ENCODE results near the gene IGF1.

The IGF1 gene

GRCh38 chr12:102480406-102480805 is at the start of gene IGF1:
TSS of gene IGF1 (minus strand) at chr12:102480563. CDS start at chr12:102480381, 182 bp downstream.
- Histone ChIP-seq H2AFZ (ENCODE audit: low read depth, low read length) (no peak within 1 kb of the TSS), H3K9ac (ENCODE audit: low read depth, low read length) (no peak within 1 kb of the TSS), H3K36me3 (ENCODE audit: insufficient read depth, low read length) (no peaks in the 10 kb centered on the region), H3K27ac (ENCODE audit: low read length) (no peak within 1 kb of the TSS), H3K9me3 (ENCODE audit: insufficient read depth, low read length, severe bottlenecking) (no peaks in the 10 kb centered on the region), H3K4me2 (ENCODE audit: insufficient read depth, low read length) (no peak within 1 kb of the TSS), H3K27me3 (ENCODE audit: insufficient read depth, low read length, poor library complexity) (no peaks in the 10 kb centered on the region), H3K79me2 (ENCODE audit: insufficient read depth, low read length) (no peaks in the 10 kb centered on the region), H3K4me3 (ENCODE audit: low read depth in 1 of 2, low read length in 2 of 2) (no peak within 1 kb of the TSS), H4K20me1 (ENCODE audit: insufficient read depth, low read length) (no peaks in the 10 kb centered on the region), H3K4me1 (ENCODE audit: insufficient read depth, low read length) (peaks cover 13% of the 10 kb centered on the region)
- TF ChIP-seq, protein P1, sequence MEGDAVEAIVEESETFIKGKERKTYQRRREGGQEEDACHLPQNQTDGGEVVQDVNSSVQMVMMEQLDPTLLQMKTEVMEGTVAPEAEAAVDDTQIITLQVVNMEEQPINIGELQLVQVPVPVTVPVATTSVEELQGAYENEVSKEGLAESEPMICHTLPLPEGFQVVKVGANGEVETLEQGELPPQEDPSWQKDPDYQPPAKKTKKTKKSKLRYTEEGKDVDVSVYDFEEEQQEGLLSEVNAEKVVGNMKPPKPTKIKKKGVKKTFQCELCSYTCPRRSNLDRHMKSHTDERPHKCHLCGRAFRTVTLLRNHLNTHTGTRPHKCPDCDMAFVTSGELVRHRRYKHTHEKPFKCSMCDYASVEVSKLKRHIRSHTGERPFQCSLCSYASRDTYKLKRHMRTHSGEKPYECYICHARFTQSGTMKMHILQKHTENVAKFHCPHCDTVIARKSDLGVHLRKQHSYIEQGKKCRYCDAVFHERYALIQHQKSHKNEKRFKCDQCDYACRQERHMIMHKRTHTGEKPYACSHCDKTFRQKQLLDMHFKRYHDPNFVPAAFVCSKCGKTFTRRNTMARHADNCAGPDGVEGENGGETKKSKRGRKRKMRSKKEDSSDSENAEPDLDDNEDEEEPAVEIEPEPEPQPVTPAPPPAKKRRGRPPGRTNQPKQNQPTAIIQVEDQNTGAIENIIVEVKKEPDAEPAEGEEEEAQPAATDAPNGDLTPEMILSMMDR (IDR thresholded peaks at IDR 0.05; ENCODE audit: borderline replicate concordance, extremely low read depth, low read length, poor library complexity, severe bottlenecking): no peak
- TF ChIP-seq EZH2 (IDR thresholded peaks at IDR 0.05; ENCODE audit: borderline replicate concordance, low read depth, low read length, severe bottlenecking): no peak
- ATAC-seq (ENCODE audit: insufficient read depth, low read depth) (no peak), DNase-seq (no peak)

GRCh38 chr12:102528111-102528510 is 47.7 kb upstream of the IGF1 start:
- no peak for TF ChIP-seq EZH2 (IDR thresholded peaks at IDR 0.05; ENCODE audit: borderline replicate concordance, low read depth, low read length, severe bottlenecking)
- TF ChIP-seq, protein P1 (IDR thresholded peaks at IDR 0.05; ENCODE audit: borderline replicate concordance, extremely low read depth, low read length, poor library complexity, severe bottlenecking): no peak
- H4K20me1 ChIP-seq (ENCODE audit: insufficient read depth, low read length): no peaks in the 10 kb centered on the region
- H3K9me3 ChIP-seq (ENCODE audit: insufficient read depth, low read length, severe bottlenecking): no peaks in the 10 kb centered on the region
- H3K4me1 ChIP-seq (ENCODE audit: insufficient read depth, low read length): no peaks in the 10 kb centered on the region
- no peak overlapping the region for H2AFZ ChIP-seq (ENCODE audit: low read depth, low read length)
- no peak for ATAC-seq (ENCODE audit: insufficient read depth, low read depth)
- H3K4me2 ChIP-seq (ENCODE audit: insufficient read depth, low read length): no peak overlapping the region
- H3K27ac ChIP-seq (ENCODE audit: low read length): no peak overlapping the region
- H3K36me3 ChIP-seq (ENCODE audit: insufficient read depth, low read length): no peaks in the 10 kb centered on the region
- H3K79me2 ChIP-seq (ENCODE audit: insufficient read depth, low read length): no peaks in the 10 kb centered on the region
- no peak overlapping the region for H3K9ac ChIP-seq (ENCODE audit: low read depth, low read length)
- no peak overlapping the region for H3K4me3 ChIP-seq (ENCODE audit: low read depth in 1 of 2, low read length in 2 of 2)
- no peaks in the 10 kb centered on the region for H3K27me3 ChIP-seq (ENCODE audit: insufficient read depth, low read length, poor library complexity)
- DNase-seq: no peak

DNA sequence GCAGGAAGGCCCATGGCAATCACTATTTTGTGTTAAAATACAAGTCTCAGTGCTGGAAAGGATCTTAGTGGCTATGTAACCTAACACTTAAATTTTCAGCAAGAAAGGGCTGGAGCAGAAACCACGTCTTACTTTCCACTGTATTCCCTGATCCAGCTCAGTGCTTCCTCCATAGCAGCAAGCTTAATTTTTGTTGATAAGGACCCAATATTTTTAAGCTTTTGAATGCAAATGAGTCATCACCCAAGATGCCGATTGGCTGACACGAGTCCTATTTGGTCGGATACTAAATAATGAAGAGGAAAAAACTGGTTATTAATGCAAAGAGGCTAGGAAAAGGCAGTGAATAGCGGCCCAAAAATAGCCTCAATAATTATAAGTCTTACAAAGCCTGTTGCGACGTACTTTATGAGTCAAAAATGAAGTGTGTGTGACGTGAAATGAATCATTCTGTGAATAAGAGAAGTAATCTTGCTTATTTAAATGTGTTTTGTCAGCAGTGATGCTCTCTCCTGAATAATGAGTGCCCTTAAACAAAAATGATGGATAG is 46.9 kb upstream of the IGF1 start:
- no peaks in the 10 kb centered on the region for H3K36me3 ChIP-seq (ENCODE audit: insufficient read depth, low read length)
- no peak overlapping the region for H2AFZ ChIP-seq (ENCODE audit: low read depth, low read length)
- H3K9me3 ChIP-seq (ENCODE audit: insufficient read depth, low read length, severe bottlenecking): no peaks in the 10 kb centered on the region
- H3K4me1 ChIP-seq (ENCODE audit: insufficient read depth, low read length): no peaks in the 10 kb centered on the region
- H3K9ac ChIP-seq (ENCODE audit: low read depth, low read length): no peak overlapping the region
- H3K4me3 ChIP-seq (ENCODE audit: low read depth in 1 of 2, low read length in 2 of 2): no peak overlapping the region
- no peak for TF ChIP-seq EZH2 (IDR thresholded peaks at IDR 0.05; ENCODE audit: borderline replicate concordance, low read depth, low read length, severe bottlenecking)
- TF ChIP-seq, protein P1 (IDR thresholded peaks at IDR 0.05; ENCODE audit: borderline replicate concordance, extremely low read depth, low read length, poor library complexity, severe bottlenecking): no peak
- H3K27ac ChIP-seq (ENCODE audit: low read length): no peak overlapping the region
- DNase-seq (no peak), ATAC-seq (ENCODE audit: insufficient read depth, low read depth) (no peak)
- H3K4me2 ChIP-seq (ENCODE audit: insufficient read depth, low read length): no peak overlapping the region
- H3K27me3 ChIP-seq (ENCODE audit: insufficient read depth, low read length, poor library complexity): no peaks in the 10 kb centered on the region
- no peaks in the 10 kb centered on the region for H4K20me1 ChIP-seq (ENCODE audit: insufficient read depth, low read length)
- no peaks in the 10 kb centered on the region for H3K79me2 ChIP-seq (ENCODE audit: insufficient read depth, low read length)

Measured in DND-41 (cell line).